ENCODE results near the gene COLGALT1. TPM values are rescaled to one million over a fixed set of nuclear protein-coding genes. Genes with fewer than 3 reads are reported as not detected.

COLGALT1 gene
- total RNA-seq, 1 donor from 2014 or later, result 38.4 TPM

- no peak for DNase-seq (ENCODE audit: low spot score)
- H3K9me3 Mint-ChIP-seq, result no peaks in the 10 kb centered on the region
- H3K4me3 ChIP-seq, result no peak overlapping the region
- TF ChIP-seq EZH2 (IDR thresholded peaks at IDR 0.05) (no peak), EZH2phosphoT487 (IDR thresholded peaks at IDR 0.05) (no peak), CTCF (IDR thresholded peaks at IDR 0.05) (no peak)
- H3K27me3 Mint-ChIP-seq (ENCODE audit: insufficient read depth, low read depth), result peaks cover 21% of the 10 kb centered on the region
- H3K36me3 ChIP-seq, result no peaks in the 10 kb centered on the region
- H3K9ac ChIP-seq, result no peak overlapping the region
- H3K9me3 ChIP-seq (ENCODE audit: low read depth), result no peaks in the 10 kb centered on the region
- H3K4me2 ChIP-seq, result no peak overlapping the region
- no peaks in the 10 kb centered on the region for H3K79me2 ChIP-seq (ENCODE audit: low read depth)
- no peaks in the 10 kb centered on the region for H3K4me1 ChIP-seq
- peaks cover 26% of the 10 kb centered on the region for H3F3A ChIP-seq (ENCODE audit: low read depth)
- H3K4me3 Mint-ChIP-seq, result no peak overlapping the region
- H3K27ac Mint-ChIP-seq, result peak overlapping the region; percentile 52
- no peak overlapping the region for H3K27ac ChIP-seq
- H3K27me3 ChIP-seq, result peaks cover 21% of the 10 kb centered on the region
- no peak overlapping the region for H2AFZ ChIP-seq (replicated peaks)
- no peaks in the 10 kb centered on the region for H3K36me3 Mint-ChIP-seq
- H4K20me1 ChIP-seq (ENCODE audit: low read depth), result peaks cover 3% of the 10 kb centered on the region
- peaks cover 26% of the 10 kb centered on the region for H3K4me1 Mint-ChIP-seq
Observed at GRCh38 chr19:17542042-17542441, 13.4 kb upstream of the COLGALT1 start.

- no peak for TF ChIP-seq EZH2phosphoT487 (IDR thresholded peaks at IDR 0.05)
- TF ChIP-seq CTCF (IDR thresholded peaks at IDR 0.05), result no peak
- TF ChIP-seq EZH2 (IDR thresholded peaks at IDR 0.05), result no peak
- no peaks in the 10 kb centered on the region for H3K36me3 Mint-ChIP-seq
- H3K27ac Mint-ChIP-seq, result peak overlapping the region; percentile 52
- Histone ChIP-seq H3K79me2 (ENCODE audit: low read depth) (no peaks in the 10 kb centered on the region), H3K9ac (no peak overlapping the region), H2AFZ (replicated peaks) (no peak overlapping the region), H3K27ac (no peak overlapping the region), H4K20me1 (ENCODE audit: low read depth) (peaks cover 3% of the 10 kb centered on the region), H3K4me1 (no peaks in the 10 kb centered on the region), H3K9me3 (ENCODE audit: low read depth) (no peaks in the 10 kb centered on the region), H3K36me3 (no peaks in the 10 kb centered on the region), H3F3A (ENCODE audit: low read depth) (peaks cover 26% of the 10 kb centered on the region), H3K4me2 (no peak overlapping the region), H3K4me3 (no peak overlapping the region), H3K27me3 (peaks cover 12% of the 10 kb centered on the region)
- peaks cover 26% of the 10 kb centered on the region for H3K4me1 Mint-ChIP-seq
- no peak for DNase-seq (ENCODE audit: low spot score)
- no peaks in the 10 kb centered on the region for H3K9me3 Mint-ChIP-seq
- peak overlapping the region; percentile 27 for H3K4me3 Mint-ChIP-seq
- peaks cover 21% of the 10 kb centered on the region for H3K27me3 Mint-ChIP-seq (ENCODE audit: insufficient read depth, low read depth)
Observed at GRCh38 chr19:17542793-17543582, 12.5 kb upstream of the COLGALT1 start.

- H3K4me2 ChIP-seq, result no peak overlapping the region
- TF ChIP-seq EZH2 (IDR thresholded peaks at IDR 0.05) (no peak), EZH2phosphoT487 (IDR thresholded peaks at IDR 0.05) (no peak), CTCF (IDR thresholded peaks at IDR 0.05) (no peak)
- H2AFZ ChIP-seq (replicated peaks), result no peak overlapping the region
- H3K9me3 ChIP-seq (ENCODE audit: low read depth), result no peaks in the 10 kb centered on the region
- no peak for DNase-seq (ENCODE audit: low spot score)
- Mint-ChIP-seq H3K9me3 (peaks cover under 1% of the 10 kb centered on the region), H3K4me1 (peaks cover 19% of the 10 kb centered on the region), H3K4me3 (no peak overlapping the region), H3K27me3 (ENCODE audit: insufficient read depth, low read depth) (peaks cover 19% of the 10 kb centered on the region), H3K36me3 (no peaks in the 10 kb centered on the region), H3K27ac (peak overlapping the region; percentile 74)
- no peaks in the 10 kb centered on the region for H3K79me2 ChIP-seq (ENCODE audit: low read depth)
- no peaks in the 10 kb centered on the region for H4K20me1 ChIP-seq (ENCODE audit: low read depth)
- H3K4me1 ChIP-seq, result no peaks in the 10 kb centered on the region
- no peak overlapping the region for H3K9ac ChIP-seq
- no peak overlapping the region for H3K4me3 ChIP-seq
- H3F3A ChIP-seq (ENCODE audit: low read depth), result peaks cover 20% of the 10 kb centered on the region
- H3K27ac ChIP-seq, result no peak overlapping the region
- H3K27me3 ChIP-seq, result peaks cover 2% of the 10 kb centered on the region
- no peaks in the 10 kb centered on the region for H3K36me3 ChIP-seq
Observed at GRCh38 chr19:17543986-17544385, 11.5 kb upstream of the COLGALT1 start.

Measured in neural progenitor cell (in vitro differentiated cells).